CD4-positive, alpha-beta T cell (primary cell): ENCODE measurements around the gene OR52B6. TPM values are rescaled to one million over a fixed set of nuclear protein-coding genes. Genes with fewer than 3 reads are reported as not detected.

Source experiments
- ATAC-seq: fragments of 200-7000 bp; cut with Tn5 transposase; one replicate; pipeline ENCODE4 v1.10.0; 2022; ENCODE audit warnings: mild to moderate bottlenecking; ENCODE audit not compliant: poor library complexity
- CTCF ChIA-PET: fragments of 350-600 bp; sonication (Branson Sonifier 250); formaldehyde crosslinking; loops from one replicate; lab custom pipeline; 2021; ENCODE audit warnings: antibody characterized with exemption, inconsistent platforms; lab: Charles Lee
- POLR2A ChIA-PET: fragments of 350-600 bp; sonication (Branson Sonifier 250); formaldehyde crosslinking; loops from one replicate; lab custom pipeline; 2021; ENCODE audit warnings: antibody characterized with exemption, inconsistent platforms; lab: Charles Lee
- DNase-seq, 14 experiments: peaks; one replicate each; pipeline ENCODE4 v3.0.0-alpha.2; 2013 to 2020; ENCODE audit warnings: mixed read lengths in 2 of 14
- H3K27ac ChIP-seq, 2 donors: one replicate each; pipeline versions ENCODE4 v1.5.1 to v1.7.0; 2013; ENCODE audit warnings: low read length in 2 of 2, low read depth in 1 of 2, mild to moderate bottlenecking in 1 of 2
- H3K27me3 ChIP-seq, 2 experiments: 1 replicate in 1 of 2; 2 replicates in 1 of 2; pipeline versions ENCODE4 v1.6.1 to v1.7.0; 2013; ENCODE audit warnings: low read length in 2 of 2, control low read depth in 1 of 2, mild to moderate bottlenecking in 1 of 2, moderate library complexity in 1 of 2; ENCODE audit not compliant: insufficient read depth in 2 of 2, control insufficient read depth in 1 of 2
- H3K36me3 ChIP-seq: one replicate; pipeline ENCODE4 v1.6.1; 2013; ENCODE audit warnings: low read length, control low read depth; ENCODE audit not compliant: insufficient read depth
- H3K4me1 ChIP-seq: one replicate; pipeline ENCODE4 v1.6.1; 2013; ENCODE audit warnings: low read length, control low read depth; ENCODE audit not compliant: insufficient read depth
- H3K4me3 ChIP-seq: one replicate; pipeline ENCODE4 v1.5.1; 2013; ENCODE audit warnings: mild to moderate bottlenecking, low read length, moderate library complexity
- H3K9me3 ChIP-seq, 2 experiments: 1 replicate in 1 of 2; 2 replicates in 1 of 2; pipeline versions ENCODE4 v1.6.1 to v1.7.0; 2013; ENCODE audit warnings: low read length in 2 of 2, mild to moderate bottlenecking in 2 of 2, control low read depth in 1 of 2, moderate library complexity in 1 of 2; ENCODE audit not compliant: control insufficient read depth in 1 of 2, insufficient read depth in 1 of 2
- H3K27ac Mint-ChIP-seq: one replicate; pipeline ENCODE4 v1.8.0; 2020; ENCODE audit warnings: mixed read lengths
- H3K27me3 Mint-ChIP-seq: one replicate; pipeline ENCODE4 v1.8.0; 2021; ENCODE audit warnings: mixed read lengths
- H3K36me3 Mint-ChIP-seq: one replicate; pipeline ENCODE4 v1.8.0; 2021; ENCODE audit warnings: low read depth, mixed read lengths
- H3K4me1 Mint-ChIP-seq: one replicate; pipeline ENCODE4 v1.8.0; 2021; ENCODE audit warnings: low read depth, mixed read lengths
- H3K4me3 Mint-ChIP-seq: one replicate; pipeline ENCODE4 v1.8.0; 2020; ENCODE audit warnings: mild to moderate bottlenecking, mixed read lengths
- H3K9me3 Mint-ChIP-seq: one replicate; pipeline ENCODE4 v1.8.0; 2020; ENCODE audit warnings: mixed read lengths
- intact Hi-C, 2 experiments: fragments of 100-400 bp; cut with DNase I in 1 of 2; cut with micrococcal nuclease in 1 of 2; formaldehyde crosslinking; loops; one replicate each; pipeline versions ENCODE4 v1.15.1 to v1.9.0; 2023 to 2025; cut with DNase I, micrococcal nuclease
- total RNA-seq, 174 experiments: library from RNA in 2 of 174; stranded (reverse) in 2 of 174; gene quantifications; one replicate each; pipeline ENCODE4 v1.2.3 and lab custom pipeline; 2021 to 2026
- TF ChIP-seq, protein P1 (sequence below): fragments of 200-600 bp; IDR thresholded peaks from one replicate; pipeline ENCODE4 v1.8.0; 2022; ENCODE audit warnings: antibody characterized with exemption, mild to moderate bottlenecking

OR52B6 gene
- total RNA-seq, 2 experiments from 2014 or later = not detected

DNA sequence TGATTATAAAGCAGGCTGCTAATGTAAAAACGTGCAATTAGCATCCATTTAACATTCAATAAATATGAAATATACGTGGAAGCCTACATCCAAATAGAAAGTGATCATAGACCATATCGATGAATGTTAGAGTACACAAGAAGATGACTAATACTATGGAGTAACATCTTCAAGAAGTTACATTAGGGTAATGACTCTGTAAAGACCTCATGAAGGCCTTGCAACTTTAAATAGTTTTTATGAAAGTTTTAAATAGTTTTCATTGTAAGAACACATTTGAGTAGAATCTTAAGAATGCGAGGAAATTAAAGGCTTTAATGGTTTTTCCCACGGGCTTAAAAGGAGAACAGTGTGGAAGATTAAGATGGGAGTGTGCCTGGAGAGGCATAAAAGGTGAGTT is 45.5 kb downstream of the OR52B6 start:
- TF ChIP-seq, protein P1, sequence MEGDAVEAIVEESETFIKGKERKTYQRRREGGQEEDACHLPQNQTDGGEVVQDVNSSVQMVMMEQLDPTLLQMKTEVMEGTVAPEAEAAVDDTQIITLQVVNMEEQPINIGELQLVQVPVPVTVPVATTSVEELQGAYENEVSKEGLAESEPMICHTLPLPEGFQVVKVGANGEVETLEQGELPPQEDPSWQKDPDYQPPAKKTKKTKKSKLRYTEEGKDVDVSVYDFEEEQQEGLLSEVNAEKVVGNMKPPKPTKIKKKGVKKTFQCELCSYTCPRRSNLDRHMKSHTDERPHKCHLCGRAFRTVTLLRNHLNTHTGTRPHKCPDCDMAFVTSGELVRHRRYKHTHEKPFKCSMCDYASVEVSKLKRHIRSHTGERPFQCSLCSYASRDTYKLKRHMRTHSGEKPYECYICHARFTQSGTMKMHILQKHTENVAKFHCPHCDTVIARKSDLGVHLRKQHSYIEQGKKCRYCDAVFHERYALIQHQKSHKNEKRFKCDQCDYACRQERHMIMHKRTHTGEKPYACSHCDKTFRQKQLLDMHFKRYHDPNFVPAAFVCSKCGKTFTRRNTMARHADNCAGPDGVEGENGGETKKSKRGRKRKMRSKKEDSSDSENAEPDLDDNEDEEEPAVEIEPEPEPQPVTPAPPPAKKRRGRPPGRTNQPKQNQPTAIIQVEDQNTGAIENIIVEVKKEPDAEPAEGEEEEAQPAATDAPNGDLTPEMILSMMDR = no peak
- Histone ChIP-seq H3K36me3 (no peaks in the 10 kb centered on the region), H3K9me3 (no peaks in the 10 kb centered on the region), H3K4me3 (no peak overlapping the region), H3K27ac (no peak overlapping the region), H3K27me3 (no peaks in the 10 kb centered on the region), H3K4me1 (peaks cover 27% of the 10 kb centered on the region)
- no peaks in the 10 kb centered on the region for H3K27me3 Mint-ChIP-seq
- DNase-seq (no peak), ATAC-seq (no peak)
- H3K4me3 Mint-ChIP-seq = peak overlapping the region; percentile 90
- ChIA-PET CTCF (interaction anchor here (1.8 kb wide), 1 partner anchor 26 kb away, joined by 4 read pairs; no protein-coding TSS in a partner anchor), POLR2A (no interaction called here)
- peaks cover 9% of the 10 kb centered on the region for H3K36me3 Mint-ChIP-seq
- H3K27ac Mint-ChIP-seq = peak overlapping the region; percentile 84
- intact Hi-C loops = loop anchor here in 1 of 2 experiments (5.0 to 10.0 kb wide), 2 partner anchors 56 to 609 kb away; partner anchors contain the start of genes CNGA4 and FHIP1B
- peaks cover 66% of the 10 kb centered on the region for H3K4me1 Mint-ChIP-seq
- no peaks in the 10 kb centered on the region for H3K9me3 Mint-ChIP-seq

DNA sequence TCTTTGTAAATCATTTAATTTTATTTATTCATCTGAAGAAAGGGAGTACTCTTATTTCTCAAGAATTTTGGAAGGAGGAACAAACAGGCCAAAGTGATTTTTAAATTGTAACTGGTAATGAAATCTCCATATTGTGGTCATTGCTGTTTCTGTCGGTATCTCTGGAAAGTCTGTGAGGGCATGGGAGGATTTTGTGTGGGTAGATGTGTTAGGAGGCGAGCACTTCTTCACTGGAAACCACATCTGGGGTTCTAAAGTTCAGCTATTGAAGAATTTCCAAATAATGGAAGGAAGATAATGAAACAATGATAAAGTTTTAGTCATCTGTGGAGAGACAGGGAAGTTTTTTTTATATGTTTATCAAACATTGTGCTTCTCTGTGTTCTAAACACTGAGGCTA is 50.7 kb downstream of the OR52B6 start:
- H3K4me3 Mint-ChIP-seq = no peak overlapping the region
- no peaks in the 10 kb centered on the region for H3K9me3 ChIP-seq
- H3K27ac ChIP-seq = no peak overlapping the region
- ChIA-PET CTCF (no interaction called here), POLR2A (no interaction called here)
- TF ChIP-seq, protein P1 = no peak
- H3K36me3 ChIP-seq = peaks cover 33% of the 10 kb centered on the region
- no peak overlapping the region for H3K27ac Mint-ChIP-seq
- intact Hi-C loops = no loop called here
- H3K4me1 Mint-ChIP-seq = peaks cover 43% of the 10 kb centered on the region
- H3K36me3 Mint-ChIP-seq = peaks cover 51% of the 10 kb centered on the region
- no peaks in the 10 kb centered on the region for H3K9me3 Mint-ChIP-seq
- no peak overlapping the region for H3K4me3 ChIP-seq
- H3K4me1 ChIP-seq = peaks cover 11% of the 10 kb centered on the region
- no peaks in the 10 kb centered on the region for H3K27me3 ChIP-seq
- no peaks in the 10 kb centered on the region for H3K27me3 Mint-ChIP-seq
- no peak for DNase-seq
- no peak for ATAC-seq

Other genes starting within 250 kb of the OR52B6 start
- under 1 TPM in 1 of 2 experiments, not detected in 1; 0.30 TPM for gene OR51B5, start 237.4 kb upstream of the OR52B6 start, total RNA-seq
- gene OR51B6, start 229.4 kb upstream of the OR52B6 start, total RNA-seq = not detected
- not detected for gene OR51M1, start 197.1 kb upstream of the OR52B6 start, total RNA-seq
- not detected for gene OR51Q1, start 158.8 kb upstream of the OR52B6 start, total RNA-seq
- not detected for gene OR51I1, start 139.4 kb upstream of the OR52B6 start, total RNA-seq
- not detected for gene OR51I2, start 131.6 kb upstream of the OR52B6 start, total RNA-seq
- gene OR52D1, start 92.2 kb upstream of the OR52B6 start, total RNA-seq = not detected
- under 1 TPM in 1 of 2 experiments, not detected in 1; 0.08 TPM for gene UBQLN3, start 70.9 kb upstream of the OR52B6 start, total RNA-seq
- gene UBQLNL, start 64.2 kb upstream of the OR52B6 start, total RNA-seq = under 1 TPM; 0.30 to 0.50 TPM
- gene OR52H1, start 32.3 kb upstream of the OR52B6 start, total RNA-seq = under 1 TPM in 1 of 2 experiments, not detected in 1; 0.22 TPM
- gene TRIM6, start 15.8 kb downstream of the OR52B6 start, total RNA-seq = not detected
- gene TRIM34, start 44.1 kb downstream of the OR52B6 start, total RNA-seq = 1 to 10 TPM; 3.0 to 3.5 TPM
- 1 to 10 TPM; 5.9 to 8.0 TPM for gene TRIM5, start 104.2 kb downstream of the OR52B6 start, total RNA-seq
- gene TRIM22, start 108.9 kb downstream of the OR52B6 start, total RNA-seq = 100 to 1,000 TPM; 198 to 206 TPM
- under 1 TPM; 0.14 to 0.17 TPM for gene OR56B1, start 155.6 kb downstream of the OR52B6 start, total RNA-seq
- gene OR52N4, start 173.4 kb downstream of the OR52B6 start, total RNA-seq = under 1 TPM; 0.50 to 0.96 TPM
- not detected for gene OR52N5, start 202.5 kb downstream of the OR52B6 start, total RNA-seq
- not detected for gene OR52N1, start 210.4 kb downstream of the OR52B6 start, total RNA-seq
- not detected for gene OR52N2, start 228.0 kb downstream of the OR52B6 start, total RNA-seq